Glomerular endothelial cell (primary cell): ENCODE results near the gene RASA4. TPM values are rescaled to one million over a fixed set of nuclear protein-coding genes. Genes with fewer than 3 reads are reported as not detected.
"Not testable (repeated sequence)": the region's sequence is repeated elsewhere in the genome, so short reads cannot be mapped to it uniquely, and the experiment has no call there.

Experiments
- DNase-seq: peaks from one replicate; pipeline ENCODE4 v3.0.0-alpha.2; 2011; ENCODE audit warnings: low read depth, low spot score; ENCODE audit errors: extremely low read depth
- total RNA-seq: library from RNA; depleted of rRNA; stranded (reverse); fragments of >200 nt; gene quantifications from 2 replicates; pipeline ENCODE4 v1.2.3, GENCODE V29; 2015

The RASA4 gene
- total RNA-seq, 1 donor from 2014 or later: 22.0 TPM

DNA sequence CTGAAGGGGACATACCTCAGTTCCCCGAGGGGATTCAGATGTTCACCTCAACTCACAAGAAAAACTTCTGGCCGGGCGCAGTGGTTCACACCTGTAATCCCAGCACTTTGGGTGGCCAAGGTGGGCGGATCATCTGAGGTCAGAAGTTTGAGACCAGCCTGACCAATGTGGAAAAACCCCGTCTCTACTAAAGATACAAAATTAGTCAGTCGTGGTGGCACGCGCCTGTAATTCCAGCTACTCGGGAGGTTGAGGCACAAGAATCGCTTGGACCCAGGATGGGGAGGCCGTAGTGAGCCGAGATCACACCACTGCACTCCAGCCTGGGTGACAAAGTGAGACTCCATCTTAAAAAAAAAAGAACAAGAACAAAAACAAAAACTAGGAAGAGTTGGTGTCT lies 71.3 kb downstream of the RASA4 start:
- DNase-seq: not testable (repeated sequence)

DNA sequence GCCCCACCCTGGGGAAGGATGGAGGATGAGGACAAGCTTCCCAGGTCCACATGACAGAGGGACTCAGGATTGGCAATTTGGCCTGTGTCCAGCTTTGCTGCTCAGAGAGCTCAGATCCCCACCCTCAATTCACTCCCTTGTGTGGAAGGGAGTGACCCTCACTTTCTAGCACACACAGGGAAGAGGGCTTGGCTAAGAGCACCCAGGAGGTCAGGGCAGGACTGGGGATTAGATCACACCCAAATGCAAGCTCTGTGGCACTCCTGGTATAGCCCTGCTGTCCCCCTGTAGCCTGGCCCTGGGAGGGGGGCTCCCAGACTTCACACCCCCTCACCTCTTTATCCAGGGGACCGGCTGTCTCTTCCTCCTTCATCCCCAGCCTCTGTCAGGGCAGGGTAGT lies 72.2 kb downstream of the RASA4 start:
- DNase-seq: not testable (repeated sequence)

GRCh38 chr7:102543596-102543995 lies 73.0 kb downstream of the RASA4 start, which contains the start of gene UPK3BL2:
UPK3BL2 (minus strand) TSS chr7:102543696; CDS start chr7:102543636, 60 bp downstream.
- not testable (repeated sequence) for DNase-seq

DNA sequence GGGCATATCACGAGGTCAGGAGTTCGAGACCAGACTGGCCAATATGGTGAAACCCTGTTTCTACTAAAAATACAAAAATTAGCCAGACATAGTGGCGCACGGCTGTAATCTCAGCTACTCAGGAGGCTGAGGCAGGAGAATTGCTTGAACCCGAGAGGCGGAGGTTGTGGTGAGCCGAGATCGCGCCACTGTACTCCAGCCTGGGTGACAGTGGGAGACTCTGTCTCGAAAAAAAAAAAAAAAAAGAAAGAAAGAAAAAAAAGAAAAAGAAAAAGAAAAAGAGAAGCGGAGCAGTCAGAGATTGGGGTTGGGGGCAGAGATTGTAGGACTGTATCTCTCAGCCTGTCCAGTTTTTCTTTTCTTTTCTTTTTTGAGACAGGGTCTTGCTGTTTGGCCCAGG lies 73.8 kb downstream of the RASA4 start:
- not testable (repeated sequence) for DNase-seq

- not testable (repeated sequence) for DNase-seq
Observed at GRCh38 chr7:102542083-102542482, 74.5 kb downstream of the RASA4 start.

- not testable (repeated sequence) for DNase-seq
Observed at GRCh38 chr7:102540604-102541003, 76.0 kb downstream of the RASA4 start.

- DNase-seq: not testable (repeated sequence)
Observed at GRCh38 chr7:102535062-102535615, 81.4 kb downstream of the RASA4 start.

- not testable (repeated sequence) for DNase-seq
Observed at GRCh38 chr7:102532127-102532526, 84.4 kb downstream of the RASA4 start.

DNA sequence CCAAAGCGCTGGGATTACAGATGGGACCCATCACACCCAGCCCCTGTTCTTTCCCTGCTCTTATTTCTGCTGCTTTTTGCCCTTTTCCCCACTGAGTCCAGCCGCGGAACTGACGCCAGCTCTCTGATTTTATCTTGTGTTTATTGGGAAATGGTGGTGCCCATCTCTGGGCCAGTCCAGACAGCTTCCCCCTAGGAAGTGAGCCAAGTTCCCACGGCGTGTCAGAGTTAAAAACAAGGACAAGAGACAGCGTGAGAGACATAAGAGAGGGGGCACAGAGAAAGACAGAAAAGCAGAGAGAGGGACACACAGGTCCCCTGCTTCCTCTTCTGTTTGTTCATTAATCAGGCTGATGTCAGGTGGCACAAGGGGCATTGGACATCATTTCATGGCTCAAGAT lies 85.0 kb downstream of the RASA4 start:
- not testable (repeated sequence) for DNase-seq

DNA sequence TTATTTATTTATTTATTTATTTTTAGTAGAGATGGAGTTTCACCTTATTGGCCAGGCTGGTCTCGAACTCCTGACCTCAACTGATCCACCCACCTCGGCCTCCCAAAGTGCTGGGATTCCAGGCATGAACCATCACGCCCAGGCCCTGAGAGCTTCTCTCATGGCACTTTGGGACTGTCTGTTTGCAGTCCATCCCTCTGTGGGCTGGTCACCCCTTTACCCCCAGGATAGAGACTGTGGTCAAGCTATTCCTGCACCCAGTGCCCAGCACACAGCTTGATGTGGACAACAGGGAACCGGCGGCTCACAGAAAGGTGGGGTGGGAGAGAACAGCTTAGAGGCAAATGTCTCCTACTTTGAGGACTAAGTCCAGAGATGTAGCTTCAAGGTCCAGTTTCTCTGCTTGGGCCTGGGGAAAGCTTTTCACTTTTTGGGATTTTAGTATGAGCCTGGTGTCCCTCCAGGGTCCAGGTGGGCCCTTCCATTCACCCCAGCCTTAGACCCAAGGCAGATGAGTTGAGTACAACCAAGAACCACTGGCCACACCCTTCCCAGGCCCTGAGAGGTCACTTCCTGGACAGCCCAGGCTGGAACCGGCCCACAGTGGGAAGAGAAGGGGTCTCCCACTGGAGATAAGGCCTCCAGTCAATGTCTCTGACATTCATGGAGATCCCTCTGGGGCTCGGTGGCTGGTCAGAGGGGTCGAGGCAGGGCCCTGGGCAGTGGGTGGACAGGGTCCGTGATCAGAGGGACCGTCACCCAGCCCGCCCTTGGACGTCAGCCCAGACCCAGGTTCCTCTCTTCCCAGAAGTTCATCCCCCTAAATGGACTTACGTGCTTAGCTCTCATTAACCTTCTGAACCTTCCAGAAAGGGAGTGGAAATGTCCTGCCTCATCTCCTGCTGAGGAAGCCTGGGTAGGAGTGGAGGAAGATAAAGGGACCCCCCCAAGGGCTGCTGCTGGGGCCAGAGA lies 88.4 kb downstream of the RASA4 start:
- DNase-seq: not testable (repeated sequence)

DNA sequence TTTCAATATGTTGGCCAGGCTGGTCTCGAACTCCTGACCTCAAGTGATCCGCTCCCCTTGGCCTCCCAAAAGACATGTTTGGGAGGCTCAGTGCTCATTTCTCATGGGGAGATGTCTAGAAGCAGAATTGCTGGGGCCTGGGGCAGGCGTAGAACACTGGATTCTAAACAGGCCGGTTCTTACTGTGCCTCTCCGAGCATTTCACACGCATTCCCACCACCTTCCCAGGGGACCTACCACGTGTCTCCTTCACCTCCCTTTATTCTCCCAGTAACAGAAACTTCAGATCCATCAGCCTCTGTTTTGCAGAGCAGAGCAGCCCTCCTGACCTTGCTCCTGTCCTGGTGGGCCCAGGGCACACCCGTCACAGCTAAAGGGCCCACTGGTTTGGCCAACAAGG lies 89.4 kb downstream of the RASA4 start:
- not testable (repeated sequence) for DNase-seq

DNA sequence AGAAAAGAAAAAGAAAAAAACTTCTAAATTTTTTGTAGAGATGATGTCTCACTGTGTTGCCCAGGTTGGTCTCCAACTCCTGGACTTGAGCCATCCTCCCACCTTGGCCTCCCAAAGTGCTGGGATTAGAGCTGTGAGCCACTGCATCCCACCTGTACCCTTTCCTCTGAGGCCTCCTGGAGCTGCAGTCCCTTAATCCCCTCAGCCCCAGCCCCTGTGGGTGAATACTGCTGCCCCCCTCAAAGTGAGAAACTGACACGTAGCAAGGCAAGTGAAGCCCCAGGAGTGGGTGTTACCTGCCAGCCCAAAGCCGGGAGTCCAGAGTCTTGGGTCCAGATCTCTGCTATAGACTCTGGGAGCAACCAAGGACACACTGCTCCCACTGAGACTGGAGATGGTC lies 91.8 kb downstream of the RASA4 start:
- DNase-seq: not testable (repeated sequence)

Other genes starting within 250 kb of the RASA4 start
- gene PRKRIP1, start 220.4 kb downstream of the RASA4 start, total RNA-seq: 13.8 and 28.1 TPM in 2 replicates
- gene ORAI2, start 183.2 kb downstream of the RASA4 start, total RNA-seq: 90.0 and 108 TPM in 2 replicates
- 12.5 and 12.8 TPM in 2 replicates for gene ALKBH4, start 151.9 kb downstream of the RASA4 start, total RNA-seq
- gene LRWD1, start 151.8 kb downstream of the RASA4 start, total RNA-seq: 17.1 and 23.5 TPM in 2 replicates
- 50.5 and 54.8 TPM in 2 replicates for gene POLR2J, start 137.8 kb downstream of the RASA4 start, total RNA-seq
- gene RASA4B, start 99.0 kb downstream of the RASA4 start, total RNA-seq: 12.1 and 14.4 TPM in 2 replicates
- gene UPK3BL2, start 73.1 kb downstream of the RASA4 start, total RNA-seq: 9.7 and 11.7 TPM in 2 replicates
- gene SPDYE2, start 65.5 kb downstream of the RASA4 start, total RNA-seq: not detected in 2 replicates
- 16.6 and 21.4 TPM in 2 replicates for gene POLR2J3, start 44.2 kb downstream of the RASA4 start, total RNA-seq
- 13.4 and 24.4 TPM in 2 replicates for gene UPK3BL1, start 26.0 kb upstream of the RASA4 start, total RNA-seq
- gene SPDYE2B, start 33.6 kb upstream of the RASA4 start, total RNA-seq: not detected in 2 replicates
- 1.8 and 6.1 TPM in 2 replicates for gene POLR2J2, start 54.9 kb upstream of the RASA4 start, total RNA-seq
- gene FAM185A, start 132.2 kb upstream of the RASA4 start, total RNA-seq: 4.6 and 8.9 TPM in 2 replicates